ENCODE results near the gene ASPM. TPM values are rescaled to one million over a fixed set of nuclear protein-coding genes. Genes with fewer than 3 reads are reported as not detected.

ASPM gene
- total and polyA plus RNA-seq, 2 of the 4 experiments (the other 2 are of a cell fraction) = 7.1 to 27.8 TPM

GRCh38 chr1:197145446-197146024 lies 934 bp downstream of the ASPM start:
- DNase-seq (no peak), ATAC-seq (ENCODE audit: low read depth) (no peak)
- Histone ChIP-seq H3K18ac (ENCODE audit: low read depth, low read length) (no peak overlapping the region), H3K27me3 (ENCODE audit: control insufficient read depth, insufficient read depth, low read length) (no peaks in the 10 kb centered on the region), H3K4ac (ENCODE audit: low read depth, low read length) (0 out of 2 replicates have a peak overlapping the region, but pooled peaks have one; percentile 12), H4K91ac (ENCODE audit: insufficient read depth, low read depth, low read length) (no peak overlapping the region), H4K20me1 (ENCODE audit: insufficient read depth, low read length) (no peaks in the 10 kb centered on the region), H2AK5ac (ENCODE audit: low read depth, low read length) (no peak overlapping the region), H3K14ac (replicated peaks; ENCODE audit: low read depth, low read length) (peak overlapping the region; percentile 8; the same call in 1 of the 2 replicates), H3K79me1 (ENCODE audit: low read depth in 1 of 2, low read length in 2 of 2) (peaks cover 0 to 7% of the 10 kb centered on the region in 2 experiments; a peak in 3 of 4 replicates), H3K9me3 (ENCODE audit: control insufficient read depth, insufficient read depth, low read length) (no peaks in the 10 kb centered on the region), H2BK120ac (ENCODE audit: low read depth, low read length) (no peak overlapping the region), H2BK15ac (ENCODE audit: low read depth, low read length) (no peak overlapping the region), H4K8ac (ENCODE audit: low read depth in 2 of 2, low read length in 2 of 2) (peak overlapping the region in 1 of 2 experiments; percentile 46; a peak in 1 of 4 replicates), H3K9ac (ENCODE audit: low read depth, low read length) (peak overlapping the region; percentile 72; the same call in 1 of the 2 replicates), H3K56ac (ENCODE audit: extremely low read depth, insufficient read depth, low read length) (no peak overlapping the region), H4K5ac (ENCODE audit: low read depth, low read length) (no peak overlapping the region), H3K36me3 (ENCODE audit: control insufficient read depth, insufficient read depth, low read length) (no peaks in the 10 kb centered on the region), H2AFZ (replicated peaks; ENCODE audit: low read length, poor library complexity) (peak overlapping the region; percentile 92), H3K9me1 (ENCODE audit: insufficient read depth, low read length) (no peaks in the 10 kb centered on the region), H2BK20ac (ENCODE audit: low read depth, low read length) (no peak overlapping the region), H3K4me3 (ENCODE audit: insufficient read depth, low read depth, low read length) (peak overlapping the region; percentile 68), H3K4me2 (ENCODE audit: low read depth, low read length) (peak overlapping the region; percentile 99), H3K4me1 (ENCODE audit: control insufficient read depth, insufficient read depth, low read length) (no peaks in the 10 kb centered on the region; the same call in 1 of the 2 replicates), H3K27ac (ENCODE audit: insufficient read depth, low read length) (peak overlapping the region; percentile 58), H3K23ac (ENCODE audit: low read depth, low read length) (peak overlapping the region; percentile 60; the same call in 1 of the 2 replicates), H2AK9ac (replicated peaks; ENCODE audit: low read depth, low read length, poor library complexity) (no peak overlapping the region), H2BK5ac (ENCODE audit: low read depth, low read length, poor library complexity, severe bottlenecking) (no peak overlapping the region)
- ChIA-PET POLR2A (ENCODE audit: unreplicated experiment) (no interaction called here), CTCF (no interaction called here)
- TF ChIP-seq CEBPB (IDR thresholded peaks at IDR 0.05; ENCODE audit: low read depth, low read length) = peak; percentile 13; the same call in 1 of the 2 replicates
- no peak for TF ChIP-seq BHLHE40 (IDR thresholded peaks at IDR 0.05; ENCODE audit: low read depth, low read length)
- TF ChIP-seq MAZ (IDR thresholded peaks at IDR 0.05; ENCODE audit: borderline replicate concordance, low read depth, low read length) = no peak
- intact Hi-C loops (cut with micrococcal nuclease) = loop anchor here (5.0 kb wide), 1 partner anchor 318 kb away; no protein-coding TSS in a partner anchor
- no CpG with 5 or more reads among the region's 11 CpGs for WGBS, 2 experiments (ENCODE audit: extremely low coverage in 2 of 2, insufficient read length in 1 of 2)
- dilution Hi-C loops (cut with HindIII; ENCODE audit: low sequenced_read_pairs, unreplicated experiment) = no loop called here
- no TSS peak for BruUV-seq (replicated peaks)
- in situ Hi-C loops (cut with MboI; ENCODE audit: low sequenced_read_pairs) = no loop called here

Measured in IMR-90 (cell line).